Panc1 (cell line): ENCODE results near the gene CMIP.

Source experiments
- POLR2AphosphoS5 ChIP-seq: IDR thresholded peaks from 2 replicates; pipeline ENCODE4 v1.6.1; 2012; ENCODE audit warnings: mild to moderate bottlenecking, low read depth, low read length, moderate library complexity
- TCF7L2 ChIP-seq: IDR thresholded peaks from 2 replicates; pipeline ENCODE4 v1.6.1; 2011; ENCODE audit warnings: mild to moderate bottlenecking, low read depth, low read length, inconsistent platforms
- TF ChIP-seq, protein P1 (sequence below): fragments of 450-650 bp; IDR thresholded peaks from 2 replicates; pipeline ENCODE4 v1.5.1; 2017; ENCODE audit warnings: mild to moderate bottlenecking

DNA sequence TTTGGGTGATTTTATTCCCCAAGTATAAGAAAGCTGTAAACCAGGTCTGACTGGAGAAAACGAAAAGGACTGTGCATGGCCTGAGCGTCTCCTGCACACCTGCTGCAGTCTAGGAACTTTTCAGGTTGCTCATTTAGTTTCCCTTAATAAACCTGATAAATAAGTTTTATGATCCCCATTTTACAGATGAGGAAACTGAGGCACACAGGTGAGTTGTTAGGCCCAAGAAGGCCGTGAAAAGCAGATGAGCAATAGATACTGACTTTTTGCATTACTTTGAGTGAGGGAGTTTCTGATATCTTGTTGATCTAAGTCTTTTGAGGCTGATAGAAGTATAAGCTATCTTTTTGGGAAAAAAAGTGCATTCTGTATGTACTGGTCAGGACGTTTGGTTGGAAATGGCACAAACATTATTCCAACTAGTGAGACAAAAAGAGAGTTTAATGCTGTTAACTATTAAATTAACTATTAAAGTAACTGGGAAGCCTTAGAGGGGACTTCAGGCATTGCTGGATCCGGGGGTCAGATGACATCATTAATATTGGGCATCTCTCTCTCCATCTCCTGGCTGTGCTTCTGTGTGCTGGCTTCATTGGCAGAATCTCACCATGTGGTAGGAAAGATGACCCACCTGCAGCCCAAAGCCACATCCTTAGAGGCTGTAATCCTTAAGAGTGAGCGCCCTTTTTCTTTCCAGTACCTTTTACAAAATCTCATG lies 163.4 kb downstream of the CMIP start:
- TF ChIP-seq, protein P1, sequence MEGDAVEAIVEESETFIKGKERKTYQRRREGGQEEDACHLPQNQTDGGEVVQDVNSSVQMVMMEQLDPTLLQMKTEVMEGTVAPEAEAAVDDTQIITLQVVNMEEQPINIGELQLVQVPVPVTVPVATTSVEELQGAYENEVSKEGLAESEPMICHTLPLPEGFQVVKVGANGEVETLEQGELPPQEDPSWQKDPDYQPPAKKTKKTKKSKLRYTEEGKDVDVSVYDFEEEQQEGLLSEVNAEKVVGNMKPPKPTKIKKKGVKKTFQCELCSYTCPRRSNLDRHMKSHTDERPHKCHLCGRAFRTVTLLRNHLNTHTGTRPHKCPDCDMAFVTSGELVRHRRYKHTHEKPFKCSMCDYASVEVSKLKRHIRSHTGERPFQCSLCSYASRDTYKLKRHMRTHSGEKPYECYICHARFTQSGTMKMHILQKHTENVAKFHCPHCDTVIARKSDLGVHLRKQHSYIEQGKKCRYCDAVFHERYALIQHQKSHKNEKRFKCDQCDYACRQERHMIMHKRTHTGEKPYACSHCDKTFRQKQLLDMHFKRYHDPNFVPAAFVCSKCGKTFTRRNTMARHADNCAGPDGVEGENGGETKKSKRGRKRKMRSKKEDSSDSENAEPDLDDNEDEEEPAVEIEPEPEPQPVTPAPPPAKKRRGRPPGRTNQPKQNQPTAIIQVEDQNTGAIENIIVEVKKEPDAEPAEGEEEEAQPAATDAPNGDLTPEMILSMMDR, result no peak
- TF ChIP-seq POLR2AphosphoS5 (no peak), TCF7L2 (no peak)
